HAP-1 (cell line): ENCODE data around the gene FLT3LG.
"Not testable (repeated sequence)": the region's sequence is repeated elsewhere in the genome, so short reads cannot be mapped to it uniquely, and the experiment has no call there.

ENCODE experiments used
- DNase-seq, 2 experiments: peaks; one replicate each; pipeline ENCODE4 v3.0.0-alpha.2; 2016 to 2020; ENCODE audit warnings: low spot score in 2 of 2
- H3K27me3 ChIP-seq: fragments of 250-450 bp; sonication (Bioruptor Pico); 2 replicates; pipeline ENCODE4 v1.5.1; 2020; ENCODE audit warnings: low read depth, mild to moderate bottlenecking, moderate library complexity
- H3K36me3 ChIP-seq: fragments of 250-450 bp; sonication (Bioruptor Pico); replicated peaks from 2 replicates; pipeline ENCODE4 v1.5.1; 2020; ENCODE audit warnings: mild to moderate bottlenecking
- H3K4me1 ChIP-seq: fragments of 250-450 bp; sonication (Bioruptor Pico); 2 replicates; pipeline ENCODE4 v1.5.1; 2020; ENCODE audit warnings: mild to moderate bottlenecking
- H3K4me3 ChIP-seq: fragments of 250-450 bp; sonication (Bioruptor Pico); 2 replicates; pipeline ENCODE4 v1.5.1; 2020; ENCODE audit warnings: mild to moderate bottlenecking, moderate library complexity
- H3K9me3 ChIP-seq: fragments of 250-450 bp; sonication (Bioruptor Pico); 2 replicates; pipeline ENCODE4 v1.5.1; 2020; ENCODE audit warnings: mild to moderate bottlenecking, moderate library complexity
- in situ Hi-C: fragments of 300-500 bp; cut with MboI; formaldehyde crosslinking; loops from 3 replicates; pipeline ENCODE4 v1.14.3; 2020; ENCODE audit warnings: low sequenced_read_pairs, inconsistent platforms, mixed read lengths

The FLT3LG gene

DNA sequence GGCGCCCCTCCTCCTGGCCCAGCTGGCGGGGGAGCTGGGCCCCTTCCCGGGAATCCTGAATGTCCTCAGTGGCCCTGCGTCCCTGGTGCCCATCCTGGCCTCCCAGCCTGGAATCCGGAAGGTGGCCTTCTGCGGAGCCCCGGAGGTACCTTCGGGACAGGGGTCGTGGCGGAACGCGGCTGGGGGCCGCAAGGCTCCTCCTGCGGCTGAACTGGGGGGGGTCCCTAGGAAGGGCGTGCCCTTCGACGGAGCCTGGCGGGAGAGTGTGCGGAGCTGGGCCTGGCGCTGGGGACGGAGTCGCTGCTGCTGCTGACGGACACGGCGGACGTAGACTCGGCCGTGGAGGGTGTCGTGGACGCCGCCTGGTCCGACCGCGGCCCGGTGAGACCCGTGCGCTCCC is 12.4 kb upstream of the FLT3LG start:
- DNase-seq: no peak
- H3K36me3 ChIP-seq: no peaks in the 10 kb centered on the region; the same call in 1 of the 2 replicates
- H3K4me3 ChIP-seq: no peak overlapping the region
- no peaks in the 10 kb centered on the region for H3K9me3 ChIP-seq
- H3K4me1 ChIP-seq: no peaks in the 10 kb centered on the region
- in situ Hi-C loops: no loop called here
- H3K27me3 ChIP-seq: no peaks in the 10 kb centered on the region

GRCh38 chr19:49462492-49462891 is 11.5 kb upstream of the FLT3LG start:
- Histone ChIP-seq H3K4me1 (no peaks in the 10 kb centered on the region), H3K36me3 (no peaks in the 10 kb centered on the region; the same call in 1 of the 2 replicates), H3K27me3 (no peaks in the 10 kb centered on the region), H3K9me3 (no peaks in the 10 kb centered on the region), H3K4me3 (no peak overlapping the region)
- no peak for DNase-seq
- in situ Hi-C loops: no loop called here

DNA sequence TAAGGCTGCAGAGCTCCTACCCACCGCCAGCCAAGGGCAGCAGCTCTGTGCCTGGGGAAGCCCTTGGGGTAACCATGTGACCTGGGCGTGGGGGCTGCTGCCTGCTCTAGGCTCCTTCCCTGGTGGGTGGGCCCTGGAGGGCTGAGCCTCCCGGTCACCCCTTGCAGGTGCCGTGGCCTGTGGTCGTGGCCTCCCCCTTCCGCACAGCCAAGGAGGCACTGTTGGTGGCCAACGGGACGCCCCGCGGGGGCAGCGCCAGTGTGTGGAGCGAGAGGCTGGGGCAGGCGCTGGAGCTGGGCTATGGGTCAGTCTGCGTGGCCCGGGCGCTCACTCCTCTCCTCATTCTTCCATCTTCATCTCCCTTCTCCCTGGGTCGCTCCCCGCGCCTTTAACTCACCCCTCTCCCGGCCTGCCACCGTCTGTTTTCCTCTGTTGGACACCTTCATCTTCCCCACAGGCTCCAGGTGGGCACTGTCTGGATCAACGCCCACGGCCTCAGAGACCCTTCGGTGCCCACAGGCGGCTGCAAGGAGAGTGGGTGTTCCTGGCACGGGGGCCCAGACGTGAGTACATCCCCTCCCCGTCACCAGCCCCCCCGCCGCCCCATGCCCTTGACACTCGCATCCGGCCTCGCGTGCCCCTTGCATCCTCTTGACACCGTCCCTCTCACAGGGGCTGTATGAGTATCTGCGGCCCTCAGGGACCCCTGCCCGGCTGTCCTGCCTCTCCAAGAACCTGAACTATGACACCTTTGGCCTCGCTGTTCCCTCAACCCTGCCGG is 9.9 kb upstream of the FLT3LG start:
- DNase-seq: no peak
- H3K36me3 ChIP-seq: no peaks in the 10 kb centered on the region; the same call in 1 of the 2 replicates
- no peaks in the 10 kb centered on the region for H3K27me3 ChIP-seq
- H3K9me3 ChIP-seq: no peaks in the 10 kb centered on the region
- in situ Hi-C loops: no loop called here
- H3K4me1 ChIP-seq: peaks cover 1% of the 10 kb centered on the region
- H3K4me3 ChIP-seq: no peak overlapping the region

GRCh38 chr19:49465371-49465770 is 8.6 kb upstream of the FLT3LG start:
- Histone ChIP-seq H3K36me3 (peaks cover 6% of the 10 kb centered on the region; the same call in 1 of the 2 replicates), H3K4me1 (peaks cover 3% of the 10 kb centered on the region), H3K4me3 (no peak overlapping the region), H3K27me3 (no peaks in the 10 kb centered on the region), H3K9me3 (no peaks in the 10 kb centered on the region)
- in situ Hi-C loops: no loop called here
- DNase-seq: no peak

DNA sequence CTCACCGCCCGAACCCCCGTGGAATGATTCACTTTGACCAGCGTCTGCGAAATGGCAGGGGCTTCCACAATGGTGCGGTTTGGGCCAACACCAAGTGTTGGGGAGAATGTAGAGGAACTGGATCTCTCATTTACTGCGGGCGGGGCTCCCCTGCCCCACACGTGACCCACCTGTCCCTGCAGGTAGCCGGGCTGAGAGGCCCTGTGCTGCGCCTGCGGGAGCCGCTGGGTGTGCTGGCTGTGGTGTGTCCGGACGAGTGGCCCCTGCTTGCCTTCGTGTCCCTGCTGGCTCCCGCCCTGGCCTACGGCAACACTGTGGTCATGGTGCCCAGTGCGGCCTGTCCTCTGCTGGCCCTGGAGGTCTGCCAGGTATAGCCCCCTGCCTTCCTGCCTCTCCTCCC is 5.8 kb upstream of the FLT3LG start:
- Histone ChIP-seq H3K36me3 (peaks cover 6% of the 10 kb centered on the region; the same call in 1 of the 2 replicates), H3K9me3 (no peaks in the 10 kb centered on the region), H3K27me3 (no peaks in the 10 kb centered on the region), H3K4me3 (no peak overlapping the region), H3K4me1 (peaks cover 3% of the 10 kb centered on the region)
- in situ Hi-C loops: no loop called here
- DNase-seq: no peak

- Histone ChIP-seq H3K4me3 (no peak overlapping the region), H3K9me3 (no peaks in the 10 kb centered on the region), H3K4me1 (peaks cover 3% of the 10 kb centered on the region), H3K36me3 (peaks cover 6% of the 10 kb centered on the region; the same call in 1 of the 2 replicates), H3K27me3 (no peaks in the 10 kb centered on the region)
- peak; percentile 91 to 94 for DNase-seq
- in situ Hi-C loops: no loop called here
Measured at GRCh38 chr19:49468746-49469447, 5.1 kb upstream of the FLT3LG start.

GRCh38 chr19:49469828-49470614 is 4.0 kb upstream of the FLT3LG start:
- DNase-seq: no peak
- in situ Hi-C loops: no loop called here
- Histone ChIP-seq H3K36me3 (peaks cover 6% of the 10 kb centered on the region; the same call in 1 of the 2 replicates), H3K27me3 (no peaks in the 10 kb centered on the region), H3K4me1 (peaks cover 3% of the 10 kb centered on the region), H3K4me3 (no peak overlapping the region), H3K9me3 (no peaks in the 10 kb centered on the region)

DNA sequence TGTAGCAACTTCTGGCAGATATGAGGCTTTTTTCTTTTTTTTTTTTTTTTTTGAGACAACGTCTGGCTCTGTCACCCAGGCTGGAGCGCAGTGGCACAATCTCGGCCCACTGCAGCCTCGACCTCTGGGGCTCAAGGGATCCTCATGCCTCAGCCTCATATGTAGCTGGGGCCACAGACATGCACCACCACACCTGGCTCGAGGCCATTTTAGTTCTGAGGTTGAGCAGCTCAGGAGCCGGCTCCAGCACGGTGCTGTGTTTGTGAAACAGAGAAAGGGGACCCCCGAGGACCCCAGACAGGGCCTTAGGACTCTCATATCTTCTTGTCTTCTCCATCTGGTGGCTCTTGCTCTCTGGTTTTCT is 3.4 kb upstream of the FLT3LG start:
- Histone ChIP-seq H3K36me3 (peaks cover 6% of the 10 kb centered on the region; the same call in 1 of the 2 replicates), H3K9me3 (no peaks in the 10 kb centered on the region), H3K4me3 (no peak overlapping the region), H3K27me3 (0 out of 2 replicates have a peak, but pooled peaks cover 4% of the 10 kb centered on the region), H3K4me1 (peaks cover 3% of the 10 kb centered on the region)
- DNase-seq: no peak
- in situ Hi-C loops: no loop called here

DNA sequence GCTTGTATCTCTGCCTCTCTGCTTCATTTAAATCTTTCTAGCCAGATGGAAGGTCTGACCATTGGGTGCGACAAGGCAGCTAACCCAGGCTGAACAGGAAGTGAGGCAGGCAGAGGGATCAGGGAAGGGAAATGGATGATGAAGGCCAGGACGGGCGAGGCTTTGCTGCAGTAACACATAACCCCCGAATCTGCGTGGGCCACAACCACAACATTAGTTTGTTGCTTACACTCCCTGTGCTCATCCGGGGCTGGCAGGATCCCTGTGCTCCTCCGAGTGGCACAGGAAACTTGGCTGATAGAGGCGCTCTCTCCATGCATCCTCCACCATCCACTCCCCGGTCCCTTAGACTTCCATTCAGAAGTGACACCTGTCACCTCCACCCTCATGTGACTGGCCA is 1.1 kb upstream of the FLT3LG start:
- in situ Hi-C loops: no loop called here
- Histone ChIP-seq H3K9me3 (no peaks in the 10 kb centered on the region), H3K4me1 (peaks cover 7% of the 10 kb centered on the region), H3K4me3 (no peak overlapping the region), H3K36me3 (peaks cover 6% of the 10 kb centered on the region; the same call in 1 of the 2 replicates), H3K27me3 (0 out of 2 replicates have a peak, but pooled peaks cover 4% of the 10 kb centered on the region)
- DNase-seq: no peak

DNA sequence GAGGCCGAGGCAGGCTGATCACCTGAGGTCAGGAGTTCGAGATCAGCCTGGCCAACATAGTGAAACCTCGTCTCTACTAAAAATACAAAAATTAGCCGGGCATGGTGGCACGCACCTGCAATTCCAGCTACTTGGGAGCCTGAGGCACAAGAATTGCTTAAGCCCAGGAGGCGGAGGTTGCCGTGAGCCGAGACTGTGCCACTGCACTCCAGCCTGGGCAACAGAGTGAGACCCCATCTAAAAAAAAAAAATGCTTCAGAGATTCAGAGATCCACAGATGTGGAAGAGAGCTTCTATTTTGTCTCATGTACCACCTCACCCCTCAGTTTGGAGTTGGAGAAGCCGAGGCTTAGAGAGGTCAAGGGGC is 531 bp upstream of the FLT3LG start:
- H3K27me3 ChIP-seq, H3K4me3 ChIP-seq, H3K36me3 ChIP-seq, H3K4me1 ChIP-seq, DNase-seq, H3K9me3 ChIP-seq, in situ Hi-C loops: not testable (repeated sequence)

DNA sequence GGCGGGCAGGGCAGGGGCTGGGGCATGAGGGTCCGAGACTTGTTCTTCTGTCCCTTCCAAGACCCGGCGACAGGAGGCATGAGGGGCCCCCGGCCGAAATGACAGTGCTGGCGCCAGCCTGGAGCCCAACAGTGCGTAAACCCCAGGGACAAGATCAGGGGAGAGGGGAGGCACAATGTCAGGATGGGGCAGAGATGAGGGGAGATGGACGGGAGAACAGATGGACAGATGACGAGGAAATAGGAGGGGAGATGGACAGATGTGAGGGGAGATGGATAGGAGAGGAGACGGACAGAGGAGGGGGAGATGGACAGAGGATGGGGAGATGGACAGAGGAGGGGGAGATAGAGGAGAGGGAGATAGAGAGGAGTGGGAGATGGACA is 518 bp downstream of the FLT3LG start:
- Histone ChIP-seq H3K4me3 (peak overlapping the region; percentile 40), H3K9me3 (no peaks in the 10 kb centered on the region), H3K27me3 (0 out of 2 replicates have a peak, but pooled peaks cover 4% of the 10 kb centered on the region), H3K4me1 (peaks cover 4% of the 10 kb centered on the region), H3K36me3 (peaks cover 6% of the 10 kb centered on the region; the same call in 1 of the 2 replicates)
- in situ Hi-C loops: no loop called here
- no peak for DNase-seq

DNA sequence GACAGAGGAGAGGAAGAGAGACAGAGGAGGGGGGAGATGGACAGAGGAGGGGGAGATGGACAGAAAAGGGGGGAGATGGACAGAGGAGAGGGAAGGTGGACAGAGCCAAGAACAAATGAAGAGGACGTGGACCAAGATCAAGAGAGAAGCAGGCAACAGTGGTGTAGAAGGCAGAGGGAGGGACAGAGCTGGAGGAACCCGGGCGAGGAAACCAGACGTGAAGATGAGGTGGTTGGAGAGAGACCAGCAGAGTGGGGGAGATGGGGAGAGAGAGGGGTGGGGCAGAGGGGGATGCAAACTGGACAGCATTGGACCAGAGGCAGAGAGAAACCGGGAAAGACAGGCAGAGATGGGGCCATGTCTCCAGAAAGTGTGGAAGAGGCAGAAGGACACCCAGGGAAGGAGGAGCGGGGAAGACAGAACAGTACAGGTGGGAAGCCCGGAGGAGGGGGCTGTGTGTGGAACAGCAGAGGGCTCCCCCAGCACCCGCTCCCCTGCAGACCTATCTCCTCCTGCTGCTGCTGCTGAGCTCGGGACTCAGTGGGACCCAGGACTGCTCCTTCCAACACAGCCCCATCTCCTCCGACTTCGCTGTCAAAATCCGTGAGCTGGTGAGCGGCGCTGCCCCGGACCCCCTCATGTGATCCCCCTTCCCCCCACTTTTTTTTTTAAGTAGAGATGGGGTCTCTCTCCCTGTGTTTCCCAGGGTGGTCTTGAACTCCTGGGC is 1.3 kb downstream of the FLT3LG start:
- DNase-seq: no peak
- in situ Hi-C loops: loop anchor here (25.0 kb wide), 1 partner anchor 387 kb away; the partner anchor contains the start of genes PNKP and PTOV1
- H3K27me3 ChIP-seq: 0 out of 2 replicates have a peak, but pooled peaks cover 4% of the 10 kb centered on the region
- no peaks in the 10 kb centered on the region; the same call in 1 of the 2 replicates for H3K36me3 ChIP-seq
- H3K4me3 ChIP-seq: no peak overlapping the region
- H3K4me1 ChIP-seq: peaks cover 4% of the 10 kb centered on the region
- H3K9me3 ChIP-seq: no peaks in the 10 kb centered on the region
